C4-2B (cell line): ENCODE data around the gene BUD13.

Experiments
- ZFX ChIP-seq: fragments of 450-650 bp; IDR thresholded peaks from 2 replicates; pipeline ENCODE4 v1.6.1; 2017
- TF ChIP-seq, protein P1 (sequence below): fragments of 450-650 bp; conservative IDR thresholded peaks from 2 replicates; pipeline ENCODE4 v1.5.1; 2017; ENCODE audit warnings: mild to moderate bottlenecking

- TF ChIP-seq, protein P1, sequence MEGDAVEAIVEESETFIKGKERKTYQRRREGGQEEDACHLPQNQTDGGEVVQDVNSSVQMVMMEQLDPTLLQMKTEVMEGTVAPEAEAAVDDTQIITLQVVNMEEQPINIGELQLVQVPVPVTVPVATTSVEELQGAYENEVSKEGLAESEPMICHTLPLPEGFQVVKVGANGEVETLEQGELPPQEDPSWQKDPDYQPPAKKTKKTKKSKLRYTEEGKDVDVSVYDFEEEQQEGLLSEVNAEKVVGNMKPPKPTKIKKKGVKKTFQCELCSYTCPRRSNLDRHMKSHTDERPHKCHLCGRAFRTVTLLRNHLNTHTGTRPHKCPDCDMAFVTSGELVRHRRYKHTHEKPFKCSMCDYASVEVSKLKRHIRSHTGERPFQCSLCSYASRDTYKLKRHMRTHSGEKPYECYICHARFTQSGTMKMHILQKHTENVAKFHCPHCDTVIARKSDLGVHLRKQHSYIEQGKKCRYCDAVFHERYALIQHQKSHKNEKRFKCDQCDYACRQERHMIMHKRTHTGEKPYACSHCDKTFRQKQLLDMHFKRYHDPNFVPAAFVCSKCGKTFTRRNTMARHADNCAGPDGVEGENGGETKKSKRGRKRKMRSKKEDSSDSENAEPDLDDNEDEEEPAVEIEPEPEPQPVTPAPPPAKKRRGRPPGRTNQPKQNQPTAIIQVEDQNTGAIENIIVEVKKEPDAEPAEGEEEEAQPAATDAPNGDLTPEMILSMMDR: no peak
- no peak for TF ChIP-seq ZFX
Observed at GRCh38 chr11:116771935-116772334, 852 bp downstream of the BUD13 start.
